Measurements from ENCODE around the gene CBARP.
"Not testable (repeated sequence)": the region's sequence is repeated elsewhere in the genome, so short reads cannot be mapped to it uniquely, and the experiment has no call there.

Gene CBARP

DNA sequence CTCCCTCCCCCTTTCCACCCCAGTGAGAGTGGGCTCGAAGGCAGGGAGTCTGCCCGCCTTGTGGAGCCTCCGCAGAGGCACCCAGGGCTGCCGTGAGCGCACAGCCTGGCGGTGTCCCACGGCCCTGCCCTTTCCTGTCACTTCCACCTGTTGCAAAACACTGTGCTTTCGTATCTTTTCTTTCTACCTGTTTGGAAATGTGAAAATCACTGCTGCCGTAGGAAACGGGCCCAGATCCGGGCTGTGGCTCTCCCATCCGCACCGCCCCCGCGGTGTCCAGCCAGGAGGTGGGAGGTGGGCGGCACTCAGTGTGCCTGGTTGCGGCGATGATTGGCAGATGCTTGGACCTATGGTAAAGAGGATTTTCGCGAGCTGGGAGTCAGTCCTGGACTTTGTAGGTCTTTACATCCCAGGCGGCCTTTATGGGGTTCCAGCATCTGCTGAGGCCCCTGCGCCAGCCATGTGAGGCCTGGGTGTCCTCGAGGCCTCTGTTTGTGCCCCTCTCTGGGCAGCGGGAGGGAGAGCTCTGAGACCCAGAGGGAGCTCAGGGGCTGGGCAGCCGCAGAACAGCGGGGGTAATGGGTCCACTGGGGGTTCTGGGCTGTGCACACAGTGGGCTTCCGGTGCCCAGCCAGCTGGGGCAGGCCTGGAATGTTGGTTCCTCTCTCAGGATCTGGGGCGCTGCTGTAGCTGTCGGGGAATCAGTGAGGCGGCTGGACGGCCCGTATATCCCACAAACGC is 26.1 kb downstream of the CBARP start:
- TF ChIP-seq, protein P1, sequence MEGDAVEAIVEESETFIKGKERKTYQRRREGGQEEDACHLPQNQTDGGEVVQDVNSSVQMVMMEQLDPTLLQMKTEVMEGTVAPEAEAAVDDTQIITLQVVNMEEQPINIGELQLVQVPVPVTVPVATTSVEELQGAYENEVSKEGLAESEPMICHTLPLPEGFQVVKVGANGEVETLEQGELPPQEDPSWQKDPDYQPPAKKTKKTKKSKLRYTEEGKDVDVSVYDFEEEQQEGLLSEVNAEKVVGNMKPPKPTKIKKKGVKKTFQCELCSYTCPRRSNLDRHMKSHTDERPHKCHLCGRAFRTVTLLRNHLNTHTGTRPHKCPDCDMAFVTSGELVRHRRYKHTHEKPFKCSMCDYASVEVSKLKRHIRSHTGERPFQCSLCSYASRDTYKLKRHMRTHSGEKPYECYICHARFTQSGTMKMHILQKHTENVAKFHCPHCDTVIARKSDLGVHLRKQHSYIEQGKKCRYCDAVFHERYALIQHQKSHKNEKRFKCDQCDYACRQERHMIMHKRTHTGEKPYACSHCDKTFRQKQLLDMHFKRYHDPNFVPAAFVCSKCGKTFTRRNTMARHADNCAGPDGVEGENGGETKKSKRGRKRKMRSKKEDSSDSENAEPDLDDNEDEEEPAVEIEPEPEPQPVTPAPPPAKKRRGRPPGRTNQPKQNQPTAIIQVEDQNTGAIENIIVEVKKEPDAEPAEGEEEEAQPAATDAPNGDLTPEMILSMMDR (conservative IDR thresholded peaks at IDR 0.05; ENCODE audit: control insufficient read depth, insufficient read depth, low read depth, low read length): no peak
- DNase-seq (ENCODE audit: low read depth): peak; percentile 86
- no peak overlapping the region for H3K4me3 ChIP-seq (ENCODE audit: control insufficient read depth, low read depth, low read length)

DNA sequence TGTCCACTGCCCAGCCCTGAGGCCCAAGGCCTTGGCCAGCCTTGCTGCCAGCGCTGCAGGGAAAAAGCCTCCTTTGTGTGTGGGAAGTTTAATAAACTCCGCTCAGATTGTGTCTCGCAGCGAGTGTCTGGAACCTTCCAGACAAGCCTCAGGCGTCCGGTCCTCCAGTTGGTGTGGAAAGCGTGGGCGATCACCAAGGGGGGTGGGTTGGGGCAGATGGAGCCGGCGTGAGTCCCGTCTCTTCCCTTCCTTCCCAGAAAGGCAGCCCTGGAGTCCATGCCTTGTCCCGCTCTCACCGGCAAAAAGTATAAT is 27.6 kb downstream of the CBARP start:
- no peak for DNase-seq (ENCODE audit: low read depth)
- TF ChIP-seq, protein P1 (conservative IDR thresholded peaks at IDR 0.05; ENCODE audit: control insufficient read depth, insufficient read depth, low read depth, low read length): no peak
- no peak overlapping the region for H3K4me3 ChIP-seq (ENCODE audit: control insufficient read depth, low read depth, low read length)

DNA sequence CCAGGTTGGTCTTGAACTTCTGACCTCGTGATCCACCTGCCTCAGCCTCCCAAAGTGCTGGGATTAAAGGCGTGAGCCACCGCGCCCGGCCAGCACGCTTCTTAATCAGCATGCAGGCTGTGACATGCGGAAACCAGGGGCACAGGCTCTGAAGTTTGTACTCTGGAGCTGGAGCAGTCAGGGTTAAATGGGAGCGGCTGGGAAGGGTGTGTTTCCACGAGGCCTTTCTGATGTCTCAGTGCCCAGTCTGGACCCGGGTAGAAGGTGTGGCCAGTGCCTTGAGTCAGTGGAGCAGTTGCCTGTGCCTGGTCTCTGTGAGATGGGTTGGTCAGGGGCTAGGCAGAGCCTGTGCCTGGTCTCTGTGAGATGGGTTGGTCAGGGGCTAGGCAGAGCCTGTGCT is 29.0 kb downstream of the CBARP start:
- not testable (repeated sequence) for H3K4me3 ChIP-seq (ENCODE audit: control insufficient read depth, low read depth, low read length)
- DNase-seq (ENCODE audit: low read depth): peak; percentile 51

DNA sequence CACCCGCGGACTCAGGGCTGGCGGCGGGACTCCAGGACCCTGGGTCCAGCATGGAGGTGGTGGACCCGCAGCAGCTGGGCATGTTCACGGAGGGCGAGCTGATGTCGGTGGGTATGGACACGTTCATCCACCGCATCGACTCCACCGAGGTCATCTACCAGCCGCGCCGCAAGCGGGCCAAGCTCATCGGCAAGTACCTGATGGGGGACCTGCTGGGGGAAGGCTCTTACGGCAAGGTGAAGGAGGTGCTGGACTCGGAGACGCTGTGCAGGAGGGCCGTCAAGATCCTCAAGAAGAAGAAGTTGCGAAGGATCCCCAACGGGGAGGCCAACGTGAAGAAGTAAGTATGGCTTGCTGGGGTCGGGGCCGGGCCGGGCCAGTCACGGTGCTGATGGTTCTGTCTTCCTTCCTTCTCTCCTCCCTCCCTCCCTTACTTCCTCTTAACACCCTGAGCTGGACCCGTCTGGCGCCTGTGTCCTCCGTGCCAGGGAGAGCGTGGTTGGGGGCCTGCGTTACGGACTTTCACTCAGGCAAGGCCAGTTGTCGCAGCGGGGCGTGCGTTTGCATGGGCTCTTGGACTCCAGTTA is 30.8 kb downstream of the CBARP start:
- TF ChIP-seq, protein P1 (conservative IDR thresholded peaks at IDR 0.05; ENCODE audit: control insufficient read depth, insufficient read depth, low read depth, low read length): no peak
- no peak for DNase-seq (ENCODE audit: low read depth)
- H3K4me3 ChIP-seq (ENCODE audit: control insufficient read depth, low read depth, low read length): peak overlapping the region; percentile 77

DNA sequence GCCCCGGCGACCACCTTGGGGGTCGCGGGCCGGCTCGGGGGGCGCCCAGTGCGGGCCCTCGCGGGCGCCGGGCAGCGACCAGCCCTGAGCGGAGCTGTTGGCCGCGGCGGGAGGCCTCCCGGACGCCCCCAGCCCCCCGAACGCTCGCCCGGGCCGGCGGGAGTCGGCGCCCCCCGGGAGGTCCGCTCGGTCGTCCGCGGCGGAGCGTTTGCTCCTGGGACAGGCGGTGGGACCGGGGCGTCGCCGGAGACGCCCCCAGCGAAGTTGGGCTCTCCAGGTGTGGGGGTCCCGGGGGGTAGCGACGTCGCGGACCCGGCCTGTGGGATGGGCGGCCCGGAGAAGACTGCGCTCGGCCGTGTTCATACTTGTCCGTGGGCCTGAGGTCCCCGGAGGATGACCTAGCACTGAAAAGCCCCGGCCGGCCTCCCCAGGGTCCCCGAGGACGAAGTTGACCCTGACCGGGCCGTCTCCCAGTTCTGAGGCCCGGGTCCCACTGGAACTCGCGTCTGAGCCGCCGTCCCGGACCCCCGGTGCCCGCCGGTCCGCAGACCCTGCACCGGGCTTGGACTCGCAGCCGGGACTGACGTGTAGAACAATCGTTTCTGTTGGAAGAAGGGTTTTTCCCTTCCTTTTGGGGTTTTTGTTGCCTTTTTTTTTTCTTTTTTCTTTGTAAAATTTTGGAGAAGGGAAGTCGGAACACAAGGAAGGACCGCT is 31.5 kb downstream of the CBARP start:
- TF ChIP-seq, protein P1 (conservative IDR thresholded peaks at IDR 0.05; ENCODE audit: control insufficient read depth, insufficient read depth, low read depth, low read length): no peak
- no peak for DNase-seq (ENCODE audit: low read depth)
- peak overlapping the region; percentile 77 for H3K4me3 ChIP-seq (ENCODE audit: control insufficient read depth, low read depth, low read length)

DNA sequence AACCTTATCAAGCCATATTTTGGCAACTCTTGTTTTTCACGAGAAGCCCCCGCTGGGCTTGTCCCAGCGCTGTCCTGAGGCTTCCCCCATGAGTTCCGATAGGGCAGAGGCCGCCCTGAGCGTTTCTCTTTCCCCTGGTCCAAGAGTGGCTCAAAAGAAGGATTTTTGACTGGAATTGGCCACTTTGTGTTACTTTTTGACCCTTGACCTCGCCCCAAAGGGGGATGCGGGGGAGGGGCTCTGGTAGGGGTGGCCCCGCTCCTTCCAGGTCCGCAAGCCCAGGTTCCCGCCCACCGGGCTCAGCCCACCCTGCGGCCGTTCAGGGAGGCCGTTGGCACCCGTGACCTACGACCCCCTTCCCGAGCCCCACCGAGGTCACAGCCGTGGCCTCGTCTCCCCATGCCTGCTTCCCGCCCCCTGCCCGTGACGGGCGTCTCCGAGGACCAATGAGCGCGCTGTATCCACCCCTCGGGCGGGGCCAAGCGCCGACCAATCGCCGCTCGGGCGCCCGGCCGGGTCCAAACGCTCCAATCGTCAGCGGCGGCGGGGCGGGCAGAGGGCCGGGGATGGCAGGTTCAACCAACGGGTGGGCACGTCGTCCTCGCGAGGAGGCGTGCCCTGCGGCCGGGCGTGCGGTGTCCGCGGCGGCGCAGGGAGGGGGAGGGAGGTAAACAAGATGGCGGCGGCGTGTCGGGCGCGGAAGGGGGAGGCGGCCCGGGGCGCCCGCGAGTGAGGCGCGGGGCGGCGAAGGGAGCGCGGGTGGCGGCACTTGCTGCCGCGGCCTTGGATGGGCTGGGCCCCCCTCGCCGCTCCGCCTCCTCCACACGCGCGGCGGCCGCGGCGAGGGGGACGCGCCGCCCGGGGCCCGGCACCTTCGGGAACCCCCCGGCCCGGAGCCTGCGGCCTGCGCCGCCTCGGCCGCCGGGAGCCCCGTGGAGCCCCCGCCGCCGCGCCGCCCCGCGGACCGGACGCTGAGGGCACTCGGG is 32.4 kb downstream of the CBARP start, which contains the start of gene STK11:
STK11 (plus strand) TSS at position 665 of the 986 bp plus-strand sequence. CDS start 1,136 bp downstream, outside the sequence.
- peak within 1 kb of the TSS; percentile 77 for H3K4me3 ChIP-seq (ENCODE audit: control insufficient read depth, low read depth, low read length)

DNA sequence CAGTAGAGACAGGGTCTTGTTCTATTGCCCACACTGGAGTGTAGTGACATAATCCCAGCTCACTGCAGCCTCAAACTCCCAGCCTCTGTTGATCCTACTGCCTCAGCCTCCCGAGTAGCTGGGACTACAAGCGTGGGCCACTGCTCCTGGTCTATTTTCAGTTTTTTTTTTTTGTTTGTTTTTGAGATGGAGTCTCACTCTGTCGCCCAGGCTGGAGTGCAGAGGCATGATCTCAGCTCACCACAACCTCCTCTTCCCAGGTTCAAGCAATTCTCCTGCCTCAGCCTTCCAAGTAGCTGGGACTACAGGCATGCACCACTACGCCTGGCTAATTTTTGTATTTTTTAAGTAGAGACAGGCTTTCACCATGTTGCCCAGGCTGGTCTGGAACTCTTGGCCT is 37.2 kb downstream of the CBARP start:
- not testable (repeated sequence) for H3K4me3 ChIP-seq (ENCODE audit: control insufficient read depth, low read depth, low read length); DNase-seq (ENCODE audit: low read depth)

More for the DNA sequence above, 32.4 kb downstream of the CBARP start, which contains the start of gene STK11:
- TF ChIP-seq, protein P1 (conservative IDR thresholded peaks at IDR 0.05; ENCODE audit: control insufficient read depth, insufficient read depth, low read depth, low read length): no peak
- peak; percentile 93 for DNase-seq (ENCODE audit: low read depth)

Measured in fibroblast of mammary gland (primary cell).